BJ (cell line): ENCODE measurements around the gene C4A. TPM values are rescaled to one million over a fixed set of nuclear protein-coding genes. Genes with fewer than 3 reads are reported as not detected.

Experiments used
- CTCF ChIA-PET: fragments of 350-600 bp; formaldehyde crosslinking; extraction: SDS; loops from one replicate; lab custom pipeline; 2021; ENCODE audit warnings: antibody characterized with exemption, inconsistent platforms; lab: Yijun Ruan, JAX
- POLR2A ChIA-PET: fragments of 300-600 bp; sonication (Branson Sonifier 250); formaldehyde crosslinking; extraction: SDS; loops from one replicate; lab custom pipeline; 2021; ENCODE audit warnings: antibody characterized with exemption; lab: Charles Lee
- DNase-seq: peaks from one replicate; pipeline ENCODE4 v3.0.0-alpha.2; 2011; ENCODE audit warnings: low read depth
- H3K27me3 ChIP-seq: 2 replicates; pipeline ENCODE4 v1.6.0; 2011; ENCODE audit warnings: low read length; ENCODE audit not compliant: control insufficient read depth, insufficient read depth
- H3K36me3 ChIP-seq: 2 replicates; pipeline ENCODE4 v1.5.1; 2011; ENCODE audit warnings: low read length; ENCODE audit not compliant: control insufficient read depth, insufficient read depth
- H3K4me3 ChIP-seq: 2 replicates; pipeline ENCODE4 v1.5.1; 2011; ENCODE audit warnings: low read depth, mild to moderate bottlenecking, control low read depth, low read length
- CTCF ChIP-seq: IDR thresholded peaks from 2 replicates; pipeline ENCODE4 v1.5.1; 2011; ENCODE audit warnings: low read depth, mild to moderate bottlenecking, control low read depth, inconsistent platforms, low read length, moderate library complexity; ENCODE audit not compliant: insufficient read depth
- polyA plus RNA-seq: library from polyadenylated mRNA; depleted of rRNA; stranded (reverse); fragments of >200 nt; gene quantifications from 2 replicates; pipeline ENCODE4 v1.2.3, GENCODE V29; 2011

C4A gene
- polyA plus RNA-seq, 1 experiment: 9.7 TPM

- Histone ChIP-seq H3K4me3 (no peak overlapping the region), H3K27me3 (no peaks in the 10 kb centered on the region), H3K36me3 (peaks cover 39% of the 10 kb centered on the region)
- TF ChIP-seq CTCF: no peak
- POLR2A ChIA-PET: no interaction called here
- DNase-seq: no peak
- CTCF ChIA-PET: interaction anchor here (0.6 to 3.9 kb wide), 3 partner anchors 16 to 151 kb away, joined by 3 to 17 read pairs (median 5); no protein-coding TSS in a partner anchor
These were observed 13.9 kb upstream of the C4A start for GRCh38 chr6:31967926-31968320.

GRCh38 chr6:31968326-31968725 is 13.5 kb upstream of the C4A start:
- H3K36me3 ChIP-seq: peaks cover 38% of the 10 kb centered on the region
- ChIA-PET POLR2A (no interaction called here), CTCF (interaction anchor here (1.1 to 3.9 kb wide), 2 partner anchors 17 to 150 kb away, joined by 5 to 17 read pairs; no protein-coding TSS in a partner anchor)
- no peak for TF ChIP-seq CTCF
- DNase-seq: no peak
- no peaks in the 10 kb centered on the region for H3K27me3 ChIP-seq
- no peak overlapping the region for H3K4me3 ChIP-seq

GRCh38 chr6:31968791-31969711 is 12.8 kb upstream of the C4A start:
- CTCF ChIA-PET: interaction anchor here (0.6 to 3.9 kb wide), 3 partner anchors 17 to 898 kb away, joined by 3 to 17 read pairs (median 5); no protein-coding TSS in a partner anchor
- DNase-seq: no peak
- Histone ChIP-seq H3K4me3 (no peak overlapping the region), H3K27me3 (no peaks in the 10 kb centered on the region), H3K36me3 (peaks cover 35% of the 10 kb centered on the region)
- POLR2A ChIA-PET: no interaction called here
- TF ChIP-seq CTCF: no peak

GRCh38 chr6:31969712-31970603 is 11.9 kb upstream of the C4A start:
- ChIA-PET CTCF (interaction anchor here (0.6 to 3.9 kb wide), 2 partner anchors 18 to 899 kb away, joined by 3 to 17 read pairs; no protein-coding TSS in a partner anchor), POLR2A (no interaction called here)
- DNase-seq: no peak

More at GRCh38 chr6:31969712-31970603, 11.9 kb upstream of the C4A start:
- Histone ChIP-seq H3K36me3 (peaks cover 34% of the 10 kb centered on the region), H3K27me3 (no peaks in the 10 kb centered on the region), H3K4me3 (no peak overlapping the region)
- no peak for TF ChIP-seq CTCF
